CD14-positive monocyte (primary cell): ENCODE measurements around the gene MSANTD1. TPM values are rescaled to one million over a fixed set of nuclear protein-coding genes. Genes with fewer than 3 reads are reported as not detected.

Experiments used
- DNase-seq, 3 donors: peaks; one replicate each; pipeline ENCODE4 v3.0.0-alpha.2; 2011 to 2022
- H2AFZ ChIP-seq: 2 replicates; pipeline ENCODE4 v1.6.0; 2012; ENCODE audit warnings: mild to moderate bottlenecking, low read depth, low read length, inconsistent platforms; ENCODE audit not compliant: insufficient read depth, poor library complexity, severe bottlenecking
- H3K27ac ChIP-seq, 2 donors: 1 replicate in 1 of 2; 2 replicates in 1 of 2; pipeline ENCODE4 v1.5.1; 2012 to 2013; ENCODE audit warnings: low read length in 2 of 2, control low read depth in 1 of 2, inconsistent platforms in 1 of 2, low read depth in 1 of 2, mild to moderate bottlenecking in 1 of 2
- H3K27me3 ChIP-seq, 2 donors: one replicate each; pipeline versions ENCODE4 v1.6.0 to v1.6.1; 2011 to 2013; ENCODE audit warnings: low read length in 2 of 2; ENCODE audit not compliant: control insufficient read depth in 2 of 2, insufficient read depth in 2 of 2
- H3K36me3 ChIP-seq, 2 donors: replicated peaks in 1 of 2; 1 replicate in 1 of 2; 2 replicates in 1 of 2; pipeline versions ENCODE4 v1.5.1 to v1.6.1; 2012 to 2013; ENCODE audit warnings: low read length in 2 of 2, control low read depth in 1 of 2, inconsistent platforms in 1 of 2, mild to moderate bottlenecking in 1 of 2; ENCODE audit not compliant: insufficient read depth in 2 of 2, control insufficient read depth in 1 of 2
- H3K4me1 ChIP-seq, 2 donors: 1 replicate in 1 of 2; 2 replicates in 1 of 2; pipeline versions ENCODE4 v1.5.1 to v1.6.1; 2012 to 2013; ENCODE audit warnings: low read length in 2 of 2, control low read depth in 1 of 2, inconsistent platforms in 1 of 2, mild to moderate bottlenecking in 1 of 2, moderate library complexity in 1 of 2; ENCODE audit not compliant: insufficient read depth in 2 of 2, control insufficient read depth in 1 of 2
- H3K4me2 ChIP-seq: replicated peaks from 2 replicates; pipeline ENCODE3; 2012; ENCODE audit warnings: low read length, moderate library complexity, mild to moderate bottlenecking; ENCODE audit not compliant: poor library complexity, severe bottlenecking; ENCODE audit errors: extremely low read depth
- H3K4me3 ChIP-seq, 3 experiments: fragments of 200-600 bp in 1 of 3; sonication (generic) in 1 of 3; replicated peaks in 1 of 3; 1 replicate in 2 of 3; 2 replicates in 1 of 3; pipeline ENCODE4 v1.5.1; 2011 to 2013; ENCODE audit warnings: low read length in 3 of 3, mild to moderate bottlenecking in 3 of 3, control low read depth in 2 of 3, low read depth in 2 of 3, inconsistent platforms in 1 of 3, moderate library complexity in 1 of 3
- H3K79me2 ChIP-seq: 2 replicates; pipeline ENCODE4 v1.6.0; 2012; ENCODE audit warnings: mild to moderate bottlenecking, control low read depth, inconsistent platforms, low read length, moderate library complexity; ENCODE audit not compliant: insufficient read depth
- H3K9ac ChIP-seq: 2 replicates; pipeline ENCODE4 v1.6.0; 2017; ENCODE audit warnings: low read length, mild to moderate bottlenecking; ENCODE audit not compliant: insufficient read depth, poor library complexity, severe bottlenecking
- H3K9me3 ChIP-seq, 2 donors: replicated peaks in 1 of 2; 1 replicate in 1 of 2; 2 replicates in 1 of 2; pipeline versions ENCODE4 v1.5.1 to v1.6.1; 2012 to 2013; ENCODE audit warnings: low read length in 2 of 2, control low read depth in 1 of 2; ENCODE audit not compliant: control insufficient read depth in 1 of 2, insufficient read depth in 1 of 2
- H4K20me1 ChIP-seq: 2 replicates; pipeline ENCODE4 v1.6.0; 2012; ENCODE audit warnings: mild to moderate bottlenecking, low read length, control low read depth, moderate library complexity; ENCODE audit not compliant: insufficient read depth
- H3K27ac Mint-ChIP-seq, 7 donors: one replicate each; pipeline ENCODE4 v1.8.0; 2020; ENCODE audit warnings: mild to moderate bottlenecking in 7 of 7, mixed read lengths in 7 of 7, moderate library complexity in 6 of 7, inconsistent platforms in 2 of 7
- H3K27me3 Mint-ChIP-seq, 3 donors: one replicate each; pipeline ENCODE4 v1.8.0; 2021 to 2022; ENCODE audit warnings: low read depth in 3 of 3, mild to moderate bottlenecking in 3 of 3, mixed read lengths in 3 of 3, moderate library complexity in 3 of 3, inconsistent platforms in 1 of 3
- H3K36me3 Mint-ChIP-seq, 2 donors: one replicate each; pipeline ENCODE4 v1.8.0; 2020; ENCODE audit warnings: mixed read lengths in 2 of 2, inconsistent platforms in 1 of 2, mild to moderate bottlenecking in 1 of 2
- H3K4me1 Mint-ChIP-seq: one replicate; pipeline ENCODE4 v1.8.0; 2020; ENCODE audit warnings: mild to moderate bottlenecking, mixed read lengths
- H3K4me3 Mint-ChIP-seq, 2 donors: one replicate each; pipeline ENCODE4 v1.8.0; 2020; ENCODE audit warnings: mild to moderate bottlenecking in 2 of 2, mixed read lengths in 2 of 2, moderate library complexity in 1 of 2
- H3K9me3 Mint-ChIP-seq, 7 donors: one replicate each; pipeline ENCODE4 v1.8.0; 2020 to 2022; ENCODE audit warnings: mixed read lengths in 7 of 7, mild to moderate bottlenecking in 6 of 7, moderate library complexity in 6 of 7, inconsistent platforms in 2 of 7
- CTCF ChIP-seq: fragments of 200-600 bp; IDR thresholded peaks from one replicate; pipeline ENCODE4 v1.8.0; 2022; ENCODE audit warnings: antibody characterized with exemption, mild to moderate bottlenecking
- WGBS: methylation state at CpG from one replicate; pipeline ENCODE4 v1.1.5; 2013; ENCODE audit warnings: missing lambda C conversion rate; ENCODE audit not compliant: insufficient coverage; 5-methylcytosine and 5-hydroxymethylcytosine counted together
- intact Hi-C, 2 donors: fragments of 100-400 bp; cut with micrococcal nuclease; formaldehyde crosslinking; loops; one replicate each; pipeline versions ENCODE4 v1.15.0 to v1.15.1; 2023
- polyA plus RNA-seq, 3 donors: library from polyadenylated mRNA; depleted of rRNA in 1 of 3; unstranded in 2 of 3; stranded (reverse) in 1 of 3; fragments of 300-500 nt in 2 of 3; fragments of >200 nt in 1 of 3; fragmentation: Illumina TruSeq in 2 of 3; gene quantifications; 1 replicate in 2 of 3; 2 replicates in 1 of 3; pipeline ENCODE4 v1.2.3, GENCODE V29; 2012 to 2021

Gene MSANTD1
- polyA plus RNA-seq, 3 donors, result 0.52 TPM; not detected in 2

DNA sequence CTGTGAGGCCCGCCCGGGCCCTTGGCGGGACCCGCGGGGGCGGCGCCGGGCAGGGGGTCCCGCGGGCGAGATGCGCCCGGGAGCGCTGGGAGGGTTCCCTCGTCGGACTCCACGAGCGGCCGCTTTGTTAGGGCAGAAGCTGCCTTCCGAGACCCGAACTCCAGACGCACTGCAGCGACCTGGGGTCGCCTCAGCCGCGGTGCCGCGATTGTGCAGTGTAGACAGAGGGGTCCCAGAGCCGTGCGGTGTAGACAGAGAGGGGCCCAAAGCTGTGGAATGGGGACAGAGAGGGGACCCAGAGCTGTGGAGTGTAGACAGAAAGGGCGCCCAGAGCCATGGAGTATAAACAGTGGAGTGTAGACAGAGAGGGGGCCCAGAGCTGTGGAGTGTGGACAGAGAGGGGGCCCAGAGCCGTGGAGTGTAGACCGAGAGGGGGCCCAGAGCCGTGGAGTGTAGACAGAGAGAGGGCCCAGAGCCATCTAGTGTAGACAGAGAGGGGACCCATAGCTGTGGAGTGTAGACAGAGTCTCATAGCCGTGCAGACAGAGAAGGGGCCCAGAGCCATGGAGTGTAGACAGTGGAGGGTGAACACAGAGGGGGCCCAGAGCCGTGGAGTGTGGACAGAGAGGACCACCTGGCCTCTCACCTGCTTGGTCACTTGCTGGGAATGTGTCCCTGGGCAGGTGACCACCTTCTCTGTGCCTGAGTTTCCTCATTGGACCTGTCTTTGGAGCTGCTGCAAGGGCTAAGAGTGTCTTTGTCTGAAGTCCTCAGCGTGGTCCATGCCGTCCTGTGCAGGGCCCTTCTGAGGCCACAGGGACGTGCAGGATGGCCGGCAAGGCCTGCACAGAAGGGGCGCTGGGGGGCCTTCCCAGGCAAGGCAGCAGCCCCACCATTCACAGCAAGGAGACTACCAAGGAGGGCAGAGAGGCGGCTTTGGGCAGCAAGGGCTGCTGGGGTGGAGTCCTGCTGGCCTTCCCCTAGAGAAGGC lies 44.7 kb downstream of the MSANTD1 start:
- Histone ChIP-seq H3K79me2 (no peaks in the 10 kb centered on the region), H3K27me3 (peaks cover 0 to 3% of the 10 kb centered on the region in 2 donors), H3K9ac (peak overlapping the region; percentile 60), H3K27ac (no peak overlapping the region), H3K36me3 (no peaks in the 10 kb centered on the region), H3K4me1 (peaks cover 16 to 30% of the 10 kb centered on the region in 2 donors), H3K4me3 (peak overlapping the region; percentile 32 to 76 (median 40)), H3K4me2 (peak overlapping the region; percentile 85), H2AFZ (peak overlapping the region; percentile 84), H3K9me3 (no peaks in the 10 kb centered on the region), H4K20me1 (no peaks in the 10 kb centered on the region)
- peaks cover 3 to 7% of the 10 kb centered on the region in 2 donors for H3K36me3 Mint-ChIP-seq
- 23% methylated on average over 42 of the region's 42 CpGs for WGBS
- H3K27me3 Mint-ChIP-seq, result peaks cover 13 to 28% (median 22%) of the 10 kb centered on the region in 3 donors
- peak overlapping the region in 4 of 7 donors; percentile 37 to 82 (median 58) for H3K27ac Mint-ChIP-seq
- peaks cover 0 to 3% (median 0%) of the 10 kb centered on the region in 7 donors for H3K9me3 Mint-ChIP-seq
- intact Hi-C loops, result loop anchor here (2.0 to 10.0 kb wide), 4 partner anchors 66 to 331 kb away; partner anchors contain the start of genes GRK4 (in 1 of the 2), HTT (in 1 of the 2), HTT-AS (in 1 of the 2) and NOP14 (in 1 of the 2)
- H3K4me3 Mint-ChIP-seq, result peak overlapping the region; percentile 86 to 90
- TF ChIP-seq CTCF, result no peak
- peaks cover 24% of the 10 kb centered on the region for H3K4me1 Mint-ChIP-seq
- DNase-seq, result no peak
